Peyer's patch (tissue), 4 donors: ENCODE measurements around the gene ZNF484.

Source experiments
- POLR2A ChIP-seq, 2 donors: fragments of 450-650 bp; IDR thresholded peaks; one replicate each; pipeline ENCODE4 v1.5.1; 2017; ENCODE audit warnings: antibody characterized with exemption in 2 of 2, mild to moderate bottlenecking in 2 of 2, moderate library complexity in 2 of 2
- TF ChIP-seq, protein P1 (sequence below), 6 experiments: fragments of 450-650 bp in 4 of 6; fragments of 200-600 bp in 2 of 6; sonication (generic) in 1 of 6; IDR thresholded peaks; one replicate each; pipeline ENCODE4 v1.5.1; 2017 to 2019; ENCODE audit warnings: antibody characterized with exemption in 6 of 6, mild to moderate bottlenecking in 3 of 6, moderate library complexity in 1 of 6

DNA sequence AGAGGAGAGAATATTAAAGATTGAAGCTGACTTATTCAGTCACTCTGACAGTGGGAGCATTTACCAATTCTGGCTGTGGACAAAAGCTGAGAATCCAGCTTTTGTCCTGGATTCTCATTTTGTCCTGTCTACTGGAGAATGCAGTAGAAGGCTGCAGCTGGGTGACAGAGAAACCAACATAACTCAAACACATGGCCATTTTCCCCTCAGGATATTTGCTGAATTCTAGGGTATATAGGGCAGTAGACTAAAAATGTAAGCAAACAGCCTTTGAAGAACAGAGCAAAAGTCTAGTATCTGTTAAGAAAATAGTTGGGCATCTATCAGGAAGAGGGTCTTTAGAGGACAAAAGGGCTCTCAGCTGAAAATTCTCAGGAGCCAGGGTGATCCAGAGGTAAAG lies 20.6 kb downstream of the ZNF484 start:
- TF ChIP-seq, protein P1, sequence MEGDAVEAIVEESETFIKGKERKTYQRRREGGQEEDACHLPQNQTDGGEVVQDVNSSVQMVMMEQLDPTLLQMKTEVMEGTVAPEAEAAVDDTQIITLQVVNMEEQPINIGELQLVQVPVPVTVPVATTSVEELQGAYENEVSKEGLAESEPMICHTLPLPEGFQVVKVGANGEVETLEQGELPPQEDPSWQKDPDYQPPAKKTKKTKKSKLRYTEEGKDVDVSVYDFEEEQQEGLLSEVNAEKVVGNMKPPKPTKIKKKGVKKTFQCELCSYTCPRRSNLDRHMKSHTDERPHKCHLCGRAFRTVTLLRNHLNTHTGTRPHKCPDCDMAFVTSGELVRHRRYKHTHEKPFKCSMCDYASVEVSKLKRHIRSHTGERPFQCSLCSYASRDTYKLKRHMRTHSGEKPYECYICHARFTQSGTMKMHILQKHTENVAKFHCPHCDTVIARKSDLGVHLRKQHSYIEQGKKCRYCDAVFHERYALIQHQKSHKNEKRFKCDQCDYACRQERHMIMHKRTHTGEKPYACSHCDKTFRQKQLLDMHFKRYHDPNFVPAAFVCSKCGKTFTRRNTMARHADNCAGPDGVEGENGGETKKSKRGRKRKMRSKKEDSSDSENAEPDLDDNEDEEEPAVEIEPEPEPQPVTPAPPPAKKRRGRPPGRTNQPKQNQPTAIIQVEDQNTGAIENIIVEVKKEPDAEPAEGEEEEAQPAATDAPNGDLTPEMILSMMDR (IDR thresholded peaks at IDR 0.05), result no peak
- no peak for TF ChIP-seq POLR2A (IDR thresholded peaks at IDR 0.05)
